CD4-positive, CD25-positive, alpha-beta regulatory T cell (primary cell): Measurements from ENCODE around the gene ENTPD5. TPM values are rescaled to one million over a fixed set of nuclear protein-coding genes. Genes with fewer than 3 reads are reported as not detected.

Experiments used
- ATAC-seq, 2 donors: fragments of 150-1000 bp; cut with Tn5 transposase; one replicate each; pipeline ENCODE4 v1.10.0; 2021; ENCODE audit warnings: low read depth in 2 of 2, moderate number of reproducible peaks in 2 of 2, moderate library complexity in 1 of 2
- DNase-seq, 3 donors: peaks; one replicate each; pipeline versions ENCODE4 v3.0.0 to v3.0.0-alpha.2; 2012 to 2022; ENCODE audit warnings: mixed read lengths in 1 of 3
- H3K27ac ChIP-seq: one replicate; pipeline ENCODE4 v1.7.0; 2013; ENCODE audit warnings: mild to moderate bottlenecking, low read length; ENCODE audit not compliant: insufficient read depth, poor library complexity, severe bottlenecking
- H3K27me3 ChIP-seq: one replicate; pipeline ENCODE4 v1.7.0; 2013; ENCODE audit warnings: low read length; ENCODE audit not compliant: control insufficient read depth, insufficient read depth
- H3K36me3 ChIP-seq: one replicate; pipeline ENCODE4 v1.7.0; 2013; ENCODE audit warnings: mild to moderate bottlenecking, low read length, moderate library complexity; ENCODE audit not compliant: control insufficient read depth, insufficient read depth
- H3K4me1 ChIP-seq: 2 replicates; pipeline ENCODE4 v1.7.0; 2013; ENCODE audit warnings: mild to moderate bottlenecking, low read length; ENCODE audit not compliant: insufficient read depth, control insufficient read depth, poor library complexity, severe bottlenecking
- H3K4me3 ChIP-seq: one replicate; pipeline ENCODE4 v1.7.0; 2013; ENCODE audit warnings: low read depth, mild to moderate bottlenecking, low read length, moderate library complexity
- H3K9me3 ChIP-seq, 2 experiments: 1 replicate in 1 of 2; 2 replicates in 1 of 2; pipeline ENCODE4 v1.7.0; 2013; ENCODE audit warnings: low read length in 2 of 2, mild to moderate bottlenecking in 1 of 2, moderate library complexity in 1 of 2; ENCODE audit not compliant: control insufficient read depth in 2 of 2
- H3K27ac Mint-ChIP-seq, 3 donors: one replicate each; pipeline ENCODE4 v1.8.0; 2020 to 2022; ENCODE audit warnings: mild to moderate bottlenecking in 3 of 3, mixed read lengths in 3 of 3, moderate library complexity in 2 of 3
- H3K27me3 Mint-ChIP-seq: one replicate; pipeline ENCODE4 v1.8.0; 2022; ENCODE audit warnings: mild to moderate bottlenecking, mixed read lengths
- H3K36me3 Mint-ChIP-seq: one replicate; pipeline ENCODE4 v1.8.0; 2020; ENCODE audit warnings: mixed read lengths
- H3K4me1 Mint-ChIP-seq, 4 donors: one replicate each; pipeline ENCODE4 v1.8.0; 2020 to 2022; ENCODE audit warnings: mixed read lengths in 4 of 4, mild to moderate bottlenecking in 1 of 4
- H3K4me3 Mint-ChIP-seq, 4 donors: one replicate each; pipeline ENCODE4 v1.8.0; 2020 to 2022; ENCODE audit warnings: mild to moderate bottlenecking in 4 of 4, mixed read lengths in 4 of 4, moderate library complexity in 3 of 4
- H3K9me3 Mint-ChIP-seq, 7 donors: one replicate each; pipeline ENCODE4 v1.8.0; 2020 to 2022; ENCODE audit warnings: mixed read lengths in 7 of 7, mild to moderate bottlenecking in 3 of 7, moderate library complexity in 2 of 7
- polyA plus RNA-seq, 4 donors: library from polyadenylated mRNA; unstranded; fragments of 300-500 nt; fragmentation: Illumina TruSeq; gene quantifications; one replicate each; pipeline ENCODE4 v1.2.3, GENCODE V29; 2021
- total RNA-seq: library from RNA; stranded (reverse); gene quantifications from one replicate; pipeline ENCODE4 v1.2.3, GENCODE V29; 2022

ENTPD5 gene
- total and polyA plus RNA-seq, 5 donors from 2014 or later = 2.9 to 8.0 (median 3.7) TPM

DNA sequence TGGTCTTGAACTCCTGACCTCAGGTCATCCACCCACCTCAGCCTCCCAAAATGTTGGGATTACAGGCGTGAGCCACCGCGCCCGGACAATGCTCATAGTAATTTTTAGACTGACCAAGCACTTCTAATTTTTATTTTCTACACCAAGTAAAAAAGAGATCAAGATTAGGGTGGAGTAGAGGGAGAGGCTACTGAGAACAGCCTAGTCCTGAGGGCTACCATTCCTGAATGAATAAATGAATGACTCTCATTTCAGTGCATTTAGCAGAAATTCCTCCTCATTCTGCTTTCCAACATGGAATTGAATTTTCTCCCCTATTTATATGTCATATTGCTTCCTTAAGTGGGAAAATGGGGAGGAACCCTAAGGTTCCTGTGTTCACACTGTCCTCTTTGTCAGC is 26.4 kb upstream of the ENTPD5 start:
- no peaks in the 10 kb centered on the region for H3K36me3 ChIP-seq
- ATAC-seq = no peak
- no peak overlapping the region for H3K4me3 ChIP-seq
- DNase-seq = no peak
- Mint-ChIP-seq H3K27me3 (peaks cover 5% of the 10 kb centered on the region), H3K36me3 (no peaks in the 10 kb centered on the region), H3K27ac (no peak overlapping the region), H3K4me3 (no peak overlapping the region), H3K4me1 (no peaks in the 10 kb centered on the region), H3K9me3 (no peaks in the 10 kb centered on the region)
- no peaks in the 10 kb centered on the region for H3K9me3 ChIP-seq
- no peaks in the 10 kb centered on the region for H3K4me1 ChIP-seq
- H3K27me3 ChIP-seq = no peaks in the 10 kb centered on the region
- no peak overlapping the region for H3K27ac ChIP-seq

DNA sequence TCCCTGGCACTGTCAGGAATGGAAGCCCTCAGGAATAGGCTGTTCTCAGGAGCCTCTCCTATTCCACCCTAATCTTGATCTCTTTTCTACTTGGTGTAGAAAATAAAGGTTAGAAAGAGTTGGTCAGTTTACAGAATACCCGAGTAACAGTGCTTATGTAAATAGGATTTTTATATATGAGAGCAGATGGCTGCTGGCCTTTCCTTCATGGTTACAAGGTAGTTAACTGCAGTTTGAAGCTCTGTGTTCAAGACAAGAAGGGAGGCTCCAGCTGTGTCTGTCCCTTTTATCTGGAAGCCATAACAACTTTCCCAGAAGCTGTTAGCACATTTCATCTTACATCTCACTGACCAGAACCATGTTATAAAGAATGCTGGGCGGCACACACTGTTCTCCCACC is 23.2 kb upstream of the ENTPD5 start:
- no peaks in the 10 kb centered on the region for H3K4me1 Mint-ChIP-seq

DNA sequence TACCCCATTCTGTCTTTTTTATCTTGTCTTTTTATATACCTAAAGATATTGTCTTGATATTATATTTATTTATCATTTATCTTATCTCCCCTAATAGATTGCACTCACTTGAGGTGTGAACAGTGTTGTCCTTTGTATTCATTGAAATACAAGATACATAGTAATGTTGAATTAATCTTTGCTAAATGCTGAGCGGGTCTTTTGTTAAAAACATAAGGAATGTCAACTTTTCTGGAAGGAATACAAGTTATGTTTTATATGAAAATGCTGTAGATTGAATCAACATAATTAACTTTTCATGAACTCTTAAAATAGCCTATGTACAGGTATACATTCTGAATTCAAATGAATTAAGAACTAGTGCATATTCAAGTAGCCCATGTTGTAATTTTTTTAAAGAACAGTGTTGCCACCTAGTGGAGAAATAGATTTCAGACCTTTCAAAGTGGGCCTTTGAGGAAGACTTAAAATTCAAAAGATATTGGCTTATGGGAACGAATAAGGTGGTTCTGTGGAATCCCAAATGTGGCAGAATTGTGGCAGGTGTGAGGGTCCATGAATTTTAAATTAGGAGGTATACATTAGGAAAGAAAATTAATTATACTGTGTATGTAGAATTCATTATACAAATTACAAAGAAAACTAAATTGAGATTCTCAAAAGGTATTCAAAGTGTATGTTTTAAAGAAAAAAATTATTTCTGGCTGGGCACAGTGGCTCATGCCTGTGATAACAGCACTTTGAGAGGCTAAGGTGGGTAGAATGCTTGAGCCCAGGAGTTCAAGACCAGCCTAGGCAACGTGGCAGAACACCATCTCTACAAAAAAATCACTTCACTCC is 19.2 kb upstream of the ENTPD5 start:
- no peak overlapping the region for H3K27ac Mint-ChIP-seq
- no peak for ATAC-seq
- no peaks in the 10 kb centered on the region for H3K36me3 ChIP-seq

More for the DNA sequence above, 23.2 kb upstream of the ENTPD5 start:
- Mint-ChIP-seq H3K9me3 (no peaks in the 10 kb centered on the region), H3K4me3 (no peak overlapping the region), H3K36me3 (no peaks in the 10 kb centered on the region), H3K27ac (no peak overlapping the region), H3K27me3 (peaks cover 18% of the 10 kb centered on the region)
- Histone ChIP-seq H3K4me3 (no peak overlapping the region), H3K36me3 (no peaks in the 10 kb centered on the region), H3K4me1 (no peaks in the 10 kb centered on the region), H3K27ac (no peak overlapping the region), H3K9me3 (no peaks in the 10 kb centered on the region), H3K27me3 (no peaks in the 10 kb centered on the region)
- ATAC-seq (no peak), DNase-seq (no peak)

DNA sequence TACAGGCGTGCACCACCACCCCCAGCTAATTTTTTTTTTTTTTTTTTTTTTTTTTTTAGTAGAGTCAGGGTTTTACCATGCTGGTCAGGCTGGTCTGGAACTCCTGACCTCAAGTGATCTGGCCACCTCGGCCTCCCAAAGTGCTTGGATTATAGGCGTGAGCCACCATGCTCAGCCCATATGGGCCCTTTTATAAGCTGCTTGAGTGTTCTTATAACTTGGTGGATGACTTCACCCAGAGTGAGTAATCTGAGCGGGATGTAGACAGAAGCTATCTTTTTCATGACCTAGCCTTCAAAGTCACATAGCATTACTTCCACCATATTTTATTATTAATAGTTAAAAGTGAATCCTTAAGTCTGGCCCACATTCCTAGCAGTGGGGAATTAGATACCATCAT is 16.5 kb upstream of the ENTPD5 start:
- H3K27me3 Mint-ChIP-seq = peaks cover 13% of the 10 kb centered on the region
- H3K27ac ChIP-seq = no peak overlapping the region
- H3K27ac Mint-ChIP-seq = no peak overlapping the region
- ATAC-seq = no peak
- DNase-seq = no peak
- no peaks in the 10 kb centered on the region for H3K9me3 Mint-ChIP-seq
- no peaks in the 10 kb centered on the region for H3K36me3 Mint-ChIP-seq
- H3K27me3 ChIP-seq = no peaks in the 10 kb centered on the region
- H3K4me1 Mint-ChIP-seq = no peaks in the 10 kb centered on the region
- no peak overlapping the region for H3K4me3 Mint-ChIP-seq
- no peaks in the 10 kb centered on the region for H3K9me3 ChIP-seq
- H3K4me3 ChIP-seq = no peak overlapping the region
- H3K36me3 ChIP-seq = no peaks in the 10 kb centered on the region
- H3K4me1 ChIP-seq = no peaks in the 10 kb centered on the region

More for the DNA sequence above, 19.2 kb upstream of the ENTPD5 start:
- Mint-ChIP-seq H3K4me3 (no peak overlapping the region), H3K27me3 (peaks cover 14% of the 10 kb centered on the region), H3K9me3 (no peaks in the 10 kb centered on the region), H3K36me3 (no peaks in the 10 kb centered on the region), H3K4me1 (no peaks in the 10 kb centered on the region)
- H3K4me1 ChIP-seq = no peaks in the 10 kb centered on the region
- H3K27ac ChIP-seq = no peak overlapping the region
- no peaks in the 10 kb centered on the region for H3K27me3 ChIP-seq
- no peaks in the 10 kb centered on the region for H3K9me3 ChIP-seq
- DNase-seq = peak in 2 of 3 donors; percentile 60 to 70
- no peak overlapping the region for H3K4me3 ChIP-seq

DNA sequence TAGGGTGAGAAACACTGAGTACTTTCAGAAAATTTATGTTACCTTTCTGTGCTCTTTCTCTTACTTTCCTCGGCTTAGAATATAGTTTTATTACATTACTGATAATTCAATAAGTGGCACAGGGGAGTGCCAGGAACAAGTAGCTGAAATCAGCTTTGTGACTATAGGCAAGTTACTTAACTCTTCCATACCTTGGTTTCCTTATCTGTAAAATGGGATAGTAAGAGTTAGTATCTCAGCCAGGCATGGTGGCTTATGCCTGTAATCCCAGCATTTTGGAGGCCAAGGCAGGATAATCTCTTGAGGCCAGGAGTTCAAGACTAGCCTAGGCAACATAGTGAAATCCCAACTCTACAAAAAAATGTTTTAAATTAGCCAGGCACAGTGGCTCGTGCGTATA is 15.5 kb upstream of the ENTPD5 start:
- no peak for ATAC-seq
- no peak overlapping the region for H3K27ac ChIP-seq
- H3K36me3 ChIP-seq = no peaks in the 10 kb centered on the region
- no peak overlapping the region for H3K4me3 ChIP-seq
- H3K27me3 ChIP-seq = no peaks in the 10 kb centered on the region
- Mint-ChIP-seq H3K27me3 (peaks cover 6% of the 10 kb centered on the region), H3K4me1 (no peaks in the 10 kb centered on the region), H3K9me3 (no peaks in the 10 kb centered on the region), H3K27ac (no peak overlapping the region), H3K4me3 (no peak overlapping the region), H3K36me3 (no peaks in the 10 kb centered on the region)
- DNase-seq = no peak
- H3K4me1 ChIP-seq = no peaks in the 10 kb centered on the region
- no peaks in the 10 kb centered on the region for H3K9me3 ChIP-seq

- H3K27me3 ChIP-seq = no peaks in the 10 kb centered on the region
- H3K27ac ChIP-seq = no peak overlapping the region
- no peaks in the 10 kb centered on the region for H3K4me1 Mint-ChIP-seq
- H3K27me3 Mint-ChIP-seq = peaks cover 5% of the 10 kb centered on the region
- no peaks in the 10 kb centered on the region for H3K4me1 ChIP-seq
- ATAC-seq = no peak
- H3K36me3 ChIP-seq = no peaks in the 10 kb centered on the region
- no peaks in the 10 kb centered on the region for H3K36me3 Mint-ChIP-seq
- no peak overlapping the region for H3K27ac Mint-ChIP-seq
- H3K4me3 Mint-ChIP-seq = no peak overlapping the region
- no peak for DNase-seq
- no peak overlapping the region for H3K4me3 ChIP-seq
- H3K9me3 ChIP-seq = no peaks in the 10 kb centered on the region
- H3K9me3 Mint-ChIP-seq = no peaks in the 10 kb centered on the region
These were observed 10.0 kb upstream of the ENTPD5 start for GRCh38 chr14:74029136-74029535.

- peaks cover 8 to 17% (median 15%) of the 10 kb centered on the region in 4 donors for H3K4me1 Mint-ChIP-seq
- Histone ChIP-seq H3K27me3 (no peaks in the 10 kb centered on the region), H3K36me3 (no peaks in the 10 kb centered on the region), H3K4me3 (no peak overlapping the region), H3K9me3 (no peaks in the 10 kb centered on the region), H3K27ac (no peak overlapping the region), H3K4me1 (peaks cover 15% of the 10 kb centered on the region)
- no peak overlapping the region for H3K4me3 Mint-ChIP-seq
- no peaks in the 10 kb centered on the region for H3K36me3 Mint-ChIP-seq
- H3K27me3 Mint-ChIP-seq = peaks cover 4% of the 10 kb centered on the region
- H3K9me3 Mint-ChIP-seq = no peaks in the 10 kb centered on the region
- no peak for ATAC-seq
- no peak overlapping the region for H3K27ac Mint-ChIP-seq
- DNase-seq = no peak
These were observed 3.3 kb upstream of the ENTPD5 start for GRCh38 chr14:74022346-74022745.
